Choroid plexus epithelial cell (primary cell): ENCODE results near the gene PRRX2.

ENCODE experiments used
- DNase-seq: peaks from one replicate; pipeline ENCODE4 v3.0.0-alpha.2; 2010; ENCODE audit warnings: low read depth
- H3K4me3 ChIP-seq: 2 replicates; pipeline ENCODE4 v1.5.1; 2011; ENCODE audit warnings: low read depth, mild to moderate bottlenecking, control low read depth, low read length, moderate library complexity
- CTCF ChIP-seq: conservative IDR thresholded peaks from 2 replicates; pipeline ENCODE4 v1.5.1; 2011; ENCODE audit warnings: low read depth, mild to moderate bottlenecking, control low read depth, inconsistent platforms, low read length, moderate library complexity

PRRX2 gene

DNA sequence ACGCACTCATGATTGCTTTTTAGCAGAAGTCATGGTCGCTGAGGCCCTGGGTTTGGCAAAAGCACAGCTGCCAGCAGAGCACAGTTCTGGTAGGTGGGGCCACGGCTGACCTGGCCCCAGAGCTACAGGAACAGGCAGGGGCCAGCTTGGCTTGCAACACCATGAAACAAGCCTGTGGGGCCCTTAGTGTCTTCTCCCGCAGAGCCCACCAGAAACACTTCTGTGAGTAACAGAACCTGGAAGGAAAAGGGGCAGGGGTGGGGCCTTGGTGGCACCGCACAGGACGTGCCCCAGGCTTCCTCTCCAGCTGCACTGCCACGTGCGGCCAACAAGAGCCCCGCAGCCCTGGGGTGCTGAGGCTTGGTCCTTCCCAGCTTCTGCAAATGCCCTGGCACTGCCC is 28.3 kb upstream of the PRRX2 start:
- no peak for DNase-seq
- no peak overlapping the region for H3K4me3 ChIP-seq

DNA sequence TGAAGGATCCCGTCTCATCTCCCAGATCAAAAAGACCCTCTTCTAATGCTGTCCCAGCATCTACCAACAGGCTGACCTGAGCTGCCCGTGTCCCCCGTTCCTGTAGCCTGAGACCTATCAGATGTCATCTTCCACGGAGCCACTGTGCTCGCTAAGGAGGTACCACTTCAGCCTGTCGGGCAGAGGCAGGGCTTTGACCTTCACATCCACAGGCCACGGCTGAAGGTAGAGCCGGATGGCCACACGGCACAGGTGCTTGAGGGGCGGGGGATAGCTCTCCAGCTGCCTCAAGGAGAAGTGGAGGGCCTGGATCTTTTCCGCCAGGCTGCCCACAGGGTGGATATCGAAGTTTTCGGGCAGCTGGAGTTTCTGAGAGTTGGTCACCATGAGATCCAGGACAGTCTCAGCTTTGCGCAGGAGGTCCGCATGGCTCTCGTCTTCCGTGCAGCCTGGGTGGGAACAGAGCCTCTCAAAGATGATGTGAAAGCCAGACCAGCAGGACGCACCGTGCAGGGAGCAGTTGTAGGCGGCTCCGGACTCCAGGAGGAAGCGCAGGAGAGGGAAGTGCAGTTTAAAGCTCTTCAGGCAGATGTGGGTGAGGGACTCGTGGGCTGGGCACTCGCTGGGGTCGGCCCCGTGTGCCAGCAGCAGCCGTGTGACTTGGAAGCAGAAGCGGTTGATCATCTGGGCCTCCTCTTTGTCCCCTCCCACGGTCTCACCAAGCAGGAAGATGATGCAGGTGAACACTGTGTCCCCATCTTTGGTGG is 27.6 kb upstream of the PRRX2 start:
- no peak overlapping the region for H3K4me3 ChIP-seq
- no peak for DNase-seq
- TF ChIP-seq CTCF = no peak

More for the DNA sequence above, 28.3 kb upstream of the PRRX2 start:
- TF ChIP-seq CTCF = no peak

DNA sequence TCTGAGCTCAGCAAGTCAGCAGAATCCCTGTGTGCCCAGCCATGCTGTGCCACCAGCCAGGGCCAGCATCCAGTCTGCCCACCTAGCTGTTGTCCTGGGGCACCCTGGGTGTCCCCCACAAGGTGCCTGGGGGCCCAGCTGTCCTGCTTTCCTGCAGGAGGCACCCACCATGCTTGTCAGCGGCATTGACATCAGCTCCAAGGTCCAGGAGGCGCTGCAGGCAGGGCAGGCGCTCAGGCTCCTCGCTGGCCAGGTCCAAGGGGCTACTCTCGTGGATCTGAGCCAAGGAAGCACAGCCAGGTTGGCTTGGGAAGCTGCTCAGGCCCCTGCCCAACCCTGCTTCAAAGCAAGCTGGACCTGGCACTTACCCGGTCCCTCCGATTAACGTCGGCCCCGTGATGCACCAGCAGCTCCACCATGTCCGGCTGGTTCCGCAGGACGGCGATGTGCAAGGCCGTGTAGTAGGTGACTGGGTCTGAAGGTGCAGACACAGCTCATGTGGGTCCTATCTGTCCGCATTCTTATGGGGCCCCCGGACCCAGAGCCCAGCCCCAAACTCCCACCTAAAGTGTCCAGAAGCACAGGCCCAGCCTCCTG is 26.3 kb upstream of the PRRX2 start:
- no peak overlapping the region for H3K4me3 ChIP-seq
- DNase-seq = no peak
- no peak for TF ChIP-seq CTCF

- DNase-seq = no peak
- H3K4me3 ChIP-seq = no peak overlapping the region
- no peak for TF ChIP-seq CTCF
These were observed 25.7 kb upstream of the PRRX2 start for GRCh38 chr9:129639756-129640085.

DNA sequence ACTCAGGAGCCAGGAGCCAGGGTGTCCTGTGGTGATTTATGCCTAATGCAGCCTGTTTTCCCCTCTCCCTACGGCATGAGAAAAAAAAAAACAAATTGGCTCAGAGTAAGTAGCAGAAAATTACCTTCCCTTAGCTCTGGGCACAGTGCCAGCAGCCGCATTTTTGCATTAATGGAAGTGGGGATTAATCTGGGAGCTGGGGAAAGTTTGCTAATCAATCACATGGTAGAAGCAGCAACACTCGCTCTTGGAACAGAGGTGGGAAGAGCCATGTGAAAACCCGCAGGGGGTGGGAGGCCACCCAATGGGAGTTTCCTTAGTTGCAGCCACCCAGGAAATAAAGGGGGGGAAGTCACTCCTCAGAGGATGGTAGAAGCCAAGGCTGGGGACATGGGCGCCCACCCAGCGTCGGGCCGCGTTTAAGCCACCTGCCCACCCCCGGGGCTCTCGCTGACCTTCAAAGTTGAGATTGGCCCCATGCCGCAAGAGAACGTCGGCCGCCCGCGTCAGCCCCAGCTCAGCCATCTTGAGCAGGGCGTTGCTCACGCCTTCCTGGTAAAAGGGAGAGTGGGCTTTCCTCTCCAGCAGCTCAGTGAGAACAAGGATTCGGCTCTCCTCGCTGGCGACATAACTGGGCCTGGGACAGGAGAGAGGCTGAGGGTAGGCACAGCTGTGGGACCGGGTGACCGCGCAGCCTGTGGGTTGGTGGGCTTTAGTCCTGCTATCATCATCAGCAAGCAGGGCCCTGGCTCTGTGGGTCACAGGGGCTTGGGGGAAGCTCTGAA is 25.2 kb upstream of the PRRX2 start:
- DNase-seq = peak; percentile 63
- peak overlapping the region; percentile 92 for H3K4me3 ChIP-seq
- no peak for TF ChIP-seq CTCF

DNA sequence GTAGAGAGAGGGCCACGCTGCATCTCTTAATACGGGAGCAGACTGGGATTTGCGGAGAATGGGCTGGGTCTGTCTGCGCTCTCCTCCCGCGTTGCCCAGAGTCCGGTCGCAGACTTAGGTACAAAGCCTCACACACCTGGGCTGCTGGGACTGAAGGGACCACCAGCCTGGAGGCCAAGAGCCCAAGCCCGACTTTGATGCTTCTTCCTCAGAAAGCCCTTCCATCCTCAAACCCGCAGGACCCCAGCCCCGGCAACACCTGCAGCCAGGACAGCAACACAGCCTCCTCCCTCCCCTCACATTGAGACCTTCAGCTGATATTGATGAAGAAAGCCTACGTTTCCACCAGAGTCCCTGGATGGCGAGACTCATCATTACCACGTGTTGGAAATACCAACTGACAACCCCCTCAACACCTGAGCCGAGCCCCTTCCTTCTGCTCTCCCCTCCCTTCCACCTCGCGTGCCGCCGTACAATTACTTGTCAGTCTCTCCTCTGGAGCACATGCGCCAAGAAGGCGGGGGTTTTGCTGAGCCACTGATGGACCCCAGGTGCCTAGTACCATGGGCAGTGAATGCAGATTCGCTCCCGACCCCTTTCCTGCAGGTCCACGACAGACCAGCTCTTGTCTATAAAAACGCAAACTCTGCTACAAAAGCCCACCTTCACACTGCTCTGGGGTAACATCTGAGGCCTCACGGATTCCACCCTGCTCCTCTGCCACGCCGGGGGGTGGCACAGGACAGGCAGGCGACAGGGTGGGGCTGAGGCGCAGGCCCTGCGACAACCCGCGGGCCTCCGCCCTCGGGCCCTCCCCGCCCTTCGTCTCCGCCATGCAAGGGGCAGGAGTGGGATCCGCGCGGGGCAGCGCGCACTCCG is 24.3 kb upstream of the PRRX2 start:
- DNase-seq = no peak
- H3K4me3 ChIP-seq = peak overlapping the region; percentile 92
- TF ChIP-seq CTCF = no peak
